Mammary epithelial cell (primary cell): ENCODE data around the gene KIF26A.

ENCODE experiments used
- EZH2 ChIP-seq: IDR thresholded peaks from 2 replicates; pipeline ENCODE4 v1.6.1; 2012; ENCODE audit warnings: low read length, inconsistent platforms, borderline replicate concordance
- TF ChIP-seq, protein P1 (sequence below), 2 donors: IDR thresholded peaks in 1 of 2; conservative IDR thresholded peaks in 1 of 2; 2 replicates each; pipeline ENCODE4 v1.5.1; 2011 to 2012; ENCODE audit warnings: inconsistent platforms in 2 of 2, low read length in 2 of 2, mild to moderate bottlenecking in 2 of 2, control low read depth in 1 of 2, low read depth in 1 of 2; ENCODE audit not compliant: insufficient read depth in 1 of 2; ENCODE audit errors: extremely low read depth in 1 of 2

GRCh38 chr14:104195878-104196277 lies 57.5 kb downstream of the KIF26A start:
- TF ChIP-seq, protein P1, sequence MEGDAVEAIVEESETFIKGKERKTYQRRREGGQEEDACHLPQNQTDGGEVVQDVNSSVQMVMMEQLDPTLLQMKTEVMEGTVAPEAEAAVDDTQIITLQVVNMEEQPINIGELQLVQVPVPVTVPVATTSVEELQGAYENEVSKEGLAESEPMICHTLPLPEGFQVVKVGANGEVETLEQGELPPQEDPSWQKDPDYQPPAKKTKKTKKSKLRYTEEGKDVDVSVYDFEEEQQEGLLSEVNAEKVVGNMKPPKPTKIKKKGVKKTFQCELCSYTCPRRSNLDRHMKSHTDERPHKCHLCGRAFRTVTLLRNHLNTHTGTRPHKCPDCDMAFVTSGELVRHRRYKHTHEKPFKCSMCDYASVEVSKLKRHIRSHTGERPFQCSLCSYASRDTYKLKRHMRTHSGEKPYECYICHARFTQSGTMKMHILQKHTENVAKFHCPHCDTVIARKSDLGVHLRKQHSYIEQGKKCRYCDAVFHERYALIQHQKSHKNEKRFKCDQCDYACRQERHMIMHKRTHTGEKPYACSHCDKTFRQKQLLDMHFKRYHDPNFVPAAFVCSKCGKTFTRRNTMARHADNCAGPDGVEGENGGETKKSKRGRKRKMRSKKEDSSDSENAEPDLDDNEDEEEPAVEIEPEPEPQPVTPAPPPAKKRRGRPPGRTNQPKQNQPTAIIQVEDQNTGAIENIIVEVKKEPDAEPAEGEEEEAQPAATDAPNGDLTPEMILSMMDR (conservative IDR thresholded peaks at IDR 0.05 in 1 of 2, IDR thresholded peaks at IDR 0.05 in 1 of 2; ENCODE audit: extremely low read depth in 1 of 2, insufficient read depth in 1 of 2, low read depth in 1 of 2, low read length in 2 of 2): no peak
- no peak for TF ChIP-seq EZH2
